Measurements from ENCODE around the gene ZNF385D.

Gene ZNF385D

DNA sequence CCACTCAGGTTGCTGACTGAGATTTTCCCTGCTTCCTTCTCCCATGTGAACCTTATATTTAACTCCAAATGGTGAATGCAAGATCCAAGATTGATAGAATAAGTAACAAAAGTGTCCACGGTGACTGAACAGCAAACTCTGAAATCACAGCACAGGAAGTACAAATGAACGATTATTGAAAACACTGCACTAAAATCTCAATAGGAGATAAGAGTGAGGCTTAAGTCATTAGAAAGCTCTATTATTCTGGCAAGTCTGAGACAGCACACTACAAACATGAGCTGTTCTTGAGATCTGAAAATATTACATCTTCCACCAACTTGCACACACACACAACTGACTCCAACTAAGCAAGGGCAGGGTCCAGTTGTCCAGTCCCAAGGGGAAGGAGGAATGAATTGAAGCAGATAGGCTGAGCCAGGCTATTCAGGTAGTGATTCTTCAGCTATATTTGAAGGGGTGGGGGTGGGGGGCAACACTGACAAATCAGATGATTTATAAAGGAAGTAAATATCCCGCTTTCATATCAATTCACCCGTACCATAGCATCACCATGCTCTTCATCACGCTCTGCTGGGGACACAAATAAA lies 2.9 kb downstream of the ZNF385D start:
- DNase-seq: no peak

GRCh38 chr3:21747376-21747775 lies 3.6 kb downstream of the ZNF385D start:
- DNase-seq: no peak

- no peak for DNase-seq
These were observed 5.0 kb downstream of the ZNF385D start for GRCh38 chr3:21745966-21746365.

DNA sequence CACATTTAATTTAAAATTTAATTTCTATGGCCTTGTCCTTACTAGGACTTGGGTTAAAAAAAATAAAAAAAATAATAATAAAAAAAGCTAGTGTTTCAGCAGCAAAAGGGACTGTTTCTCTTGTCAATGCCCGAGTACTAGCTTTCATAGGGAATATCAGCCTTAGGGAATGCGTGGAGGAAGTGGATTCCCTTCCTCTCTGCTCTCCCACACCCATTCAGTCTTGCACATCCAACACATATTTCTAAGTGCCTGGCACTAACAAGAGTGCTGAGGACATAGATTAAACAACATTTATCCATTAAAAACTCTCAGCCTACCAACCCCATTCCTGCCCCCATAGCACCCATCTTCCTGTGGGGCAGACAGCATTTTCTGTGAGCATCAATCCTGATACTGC lies 6.2 kb downstream of the ZNF385D start:
- DNase-seq: no peak

DNA sequence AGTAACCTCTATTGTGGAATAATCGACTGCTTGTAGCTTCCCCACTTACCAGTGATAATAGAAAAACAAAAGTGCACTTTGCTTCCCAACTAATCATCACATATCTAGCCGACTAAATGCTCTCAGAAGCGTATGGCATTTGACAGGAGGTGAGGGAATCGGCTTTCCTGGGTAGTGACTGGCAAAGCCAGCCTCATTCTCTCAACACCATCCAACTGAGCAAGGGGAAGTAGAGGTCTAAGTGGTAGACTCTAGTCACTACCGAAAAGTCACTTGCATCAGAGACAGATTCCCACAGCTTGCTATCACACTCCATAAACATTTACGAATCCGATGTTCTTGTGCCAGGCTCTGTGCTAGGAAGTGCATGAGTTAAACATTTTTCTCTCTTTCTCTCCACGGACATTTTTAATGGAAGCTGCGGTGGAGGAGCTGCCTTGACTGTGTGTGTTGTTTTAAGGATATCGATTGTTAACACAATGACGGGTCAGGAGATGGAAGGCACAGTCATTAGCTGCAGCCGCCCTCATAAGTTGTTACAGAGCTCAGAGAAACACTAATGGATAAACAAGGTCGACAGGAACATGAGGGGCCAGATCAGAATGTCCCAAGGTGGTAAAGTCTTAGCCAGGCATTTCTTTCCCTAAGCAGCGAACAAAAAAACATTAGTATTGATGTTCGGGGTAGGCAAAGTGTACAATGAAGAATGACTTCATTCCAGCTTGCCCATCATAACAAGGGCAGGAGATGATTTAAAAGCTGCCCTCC lies 11.9 kb downstream of the ZNF385D start:
- no peak for DNase-seq

GRCh38 chr3:21738283-21738682 lies 12.7 kb downstream of the ZNF385D start:
- no peak for DNase-seq

GRCh38 chr3:21734746-21735145 lies 16.3 kb downstream of the ZNF385D start:
- DNase-seq: no peak

GRCh38 chr3:21729888-21730459 lies 21.0 kb downstream of the ZNF385D start:
- no peak for DNase-seq

GRCh38 chr3:21729331-21729730 lies 21.7 kb downstream of the ZNF385D start:
- no peak for DNase-seq

- no peak for DNase-seq
These were observed 28.2 kb downstream of the ZNF385D start for GRCh38 chr3:21722768-21723167.

- no peak for DNase-seq
These were observed 28.7 kb downstream of the ZNF385D start for GRCh38 chr3:21722301-21722700.

DNA sequence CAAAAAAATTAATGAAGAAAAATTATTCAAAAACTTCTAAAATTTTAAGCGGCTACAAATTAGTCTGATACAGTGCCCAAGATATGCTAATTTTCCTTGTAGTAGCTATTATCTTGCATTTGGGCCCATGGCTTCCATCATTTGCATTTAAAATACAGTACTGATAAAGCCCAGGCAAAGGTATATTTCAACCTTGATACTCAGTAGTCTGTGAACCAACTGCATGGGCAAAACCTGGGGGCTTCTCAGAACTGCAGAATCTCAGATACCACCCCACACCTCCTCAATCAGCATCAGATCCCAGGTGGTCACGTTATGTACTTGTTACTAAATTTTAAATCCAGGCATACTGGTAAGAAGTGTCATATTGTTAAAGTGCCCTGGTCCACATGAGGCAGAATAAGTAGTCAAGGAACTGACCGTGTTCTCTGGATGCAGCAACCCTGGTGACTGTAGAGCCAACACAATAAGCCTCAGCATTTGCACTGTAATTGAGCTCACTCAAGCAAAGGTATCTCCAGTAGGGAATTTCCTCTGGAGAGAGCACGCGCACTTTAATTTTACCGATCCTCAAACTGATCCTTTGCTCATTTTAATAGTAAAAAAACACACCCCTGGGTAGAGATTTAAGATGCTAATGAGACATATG lies 31.9 kb downstream of the ZNF385D start:
- DNase-seq: no peak

DNA sequence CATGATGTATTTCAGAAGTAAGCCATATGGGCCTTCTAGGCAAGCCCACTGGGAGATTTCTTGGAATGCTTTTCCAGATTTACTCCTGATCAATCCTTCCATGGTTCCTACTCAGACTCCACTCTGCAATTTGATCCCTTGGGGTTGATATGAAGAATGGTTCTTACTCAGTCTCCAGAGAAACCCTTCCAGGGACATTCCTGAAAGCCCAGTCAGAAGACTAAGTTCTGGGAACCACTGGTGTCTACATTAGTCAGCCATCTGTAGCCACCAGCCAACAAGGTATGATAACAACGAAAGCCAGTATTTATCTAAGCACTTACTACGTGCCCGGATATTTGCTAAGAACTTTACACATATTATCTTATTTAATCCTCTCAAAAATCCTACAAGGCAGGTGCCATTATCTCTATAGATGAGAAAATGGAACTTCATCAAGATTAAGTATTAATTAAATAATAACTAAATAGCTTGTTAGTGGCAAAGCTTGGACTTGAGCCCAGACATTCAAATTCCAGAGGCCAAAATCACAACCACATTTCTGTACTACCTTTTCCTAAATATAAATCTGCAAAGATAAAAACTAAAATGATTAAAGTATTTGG lies 32.7 kb downstream of the ZNF385D start:
- DNase-seq: no peak

GRCh38 chr3:21715662-21716061 lies 35.3 kb downstream of the ZNF385D start:
- no peak for DNase-seq

DNA sequence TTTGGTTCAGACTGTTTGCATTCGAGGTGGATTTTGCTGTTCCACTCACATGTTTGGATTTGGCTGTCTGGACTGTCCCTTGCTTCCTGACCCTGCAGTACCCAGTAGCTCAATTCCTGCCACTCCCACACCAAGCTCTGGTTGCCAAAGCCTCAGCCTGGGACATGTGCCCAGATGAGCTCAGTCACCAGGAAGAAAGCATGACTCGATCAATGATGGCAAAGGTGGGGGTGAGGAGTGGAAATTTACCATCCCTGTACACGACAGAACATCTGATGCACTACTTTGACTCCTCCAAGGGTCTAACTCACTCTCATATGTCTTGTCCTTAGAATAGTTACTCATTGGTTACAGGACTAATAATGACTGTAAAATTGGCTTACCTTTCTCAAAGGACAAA lies 45.2 kb downstream of the ZNF385D start:
- DNase-seq: no peak

- no peak for DNase-seq
These were observed 46.2 kb downstream of the ZNF385D start for GRCh38 chr3:21704796-21705195.

DNA sequence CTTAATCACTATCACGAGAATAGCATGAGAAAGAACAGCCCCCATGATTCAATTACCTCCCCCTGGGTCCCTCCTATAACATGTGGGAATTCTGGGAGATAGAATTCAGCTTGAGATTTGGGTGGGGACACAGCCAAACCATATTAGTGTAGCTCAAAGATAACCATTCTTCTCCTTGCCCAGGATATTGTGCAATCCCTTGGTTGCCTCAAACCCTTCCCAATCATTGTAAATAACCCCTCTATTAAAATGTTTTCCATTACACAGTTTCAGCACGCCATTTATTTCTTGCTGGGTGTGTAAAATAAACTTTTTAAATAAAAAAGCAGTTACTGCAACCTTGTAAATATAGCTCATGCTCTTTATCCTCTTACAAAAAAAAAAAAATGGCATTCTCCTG lies 47.7 kb downstream of the ZNF385D start:
- no peak for DNase-seq

GRCh38 chr3:21697707-21698106 lies 53.3 kb downstream of the ZNF385D start:
- DNase-seq: no peak

DNA sequence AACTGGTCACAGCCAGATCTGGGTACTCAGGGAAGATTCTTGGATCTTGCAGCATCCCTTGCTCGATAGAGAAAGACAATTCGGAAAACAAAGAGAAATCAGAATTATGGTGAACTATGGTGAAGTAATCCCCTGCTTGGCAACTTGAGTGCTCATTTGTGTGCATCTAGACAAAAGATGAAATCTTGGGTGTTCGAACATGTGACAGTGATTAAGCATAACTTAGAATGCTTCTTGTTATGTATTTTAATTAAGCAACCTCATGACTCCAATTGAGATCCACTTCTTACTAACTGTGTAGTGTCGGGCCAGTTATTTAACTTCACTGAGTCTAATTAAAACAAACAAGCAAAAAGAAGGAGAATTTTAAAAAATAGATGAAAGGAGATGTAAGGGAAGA lies 56.5 kb downstream of the ZNF385D start:
- DNase-seq: no peak

- DNase-seq: no peak
These were observed 60.0 kb downstream of the ZNF385D start for GRCh38 chr3:21691036-21691435.

DNA sequence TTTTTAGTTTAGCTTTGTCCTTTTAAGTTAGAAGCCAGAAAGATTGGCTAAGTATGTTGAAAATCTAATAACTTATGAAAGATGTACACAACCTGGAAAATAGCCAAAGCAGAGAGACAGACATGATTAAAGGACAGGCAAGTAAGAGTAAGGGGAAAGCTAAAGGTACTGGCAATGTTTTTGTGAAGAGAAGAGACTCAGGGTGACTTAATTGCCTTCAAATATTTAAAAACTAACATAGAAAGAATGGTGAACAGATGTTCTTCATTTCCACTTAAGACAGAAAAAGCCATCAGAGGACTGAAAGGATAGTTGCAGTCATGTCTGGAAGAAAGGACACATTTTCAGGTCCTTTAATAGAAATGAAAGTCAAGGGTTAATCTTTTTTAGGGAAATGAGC lies 68.8 kb downstream of the ZNF385D start:
- no peak for DNase-seq

DNA sequence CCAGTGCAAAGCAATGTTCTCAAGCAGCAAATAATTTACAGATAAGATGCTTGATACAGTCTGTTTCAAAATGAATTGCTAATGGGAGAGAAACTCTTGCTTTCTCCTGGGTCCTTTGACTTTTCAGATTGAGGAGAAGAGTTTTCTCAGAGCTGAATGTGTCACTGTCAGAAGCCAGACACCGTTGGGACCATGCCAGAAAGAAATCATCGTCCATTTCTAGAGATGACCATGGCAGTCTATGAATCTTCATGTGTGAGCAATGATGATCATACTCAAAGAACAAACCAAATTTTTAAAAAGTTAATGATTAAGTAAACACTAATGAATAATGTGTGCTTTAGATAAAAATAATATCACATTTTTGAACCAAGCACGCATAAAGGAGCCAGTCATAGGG lies 77.6 kb downstream of the ZNF385D start:
- DNase-seq: no peak

- DNase-seq: no peak
These were observed 78.7 kb downstream of the ZNF385D start for GRCh38 chr3:21672303-21672702.

DNA sequence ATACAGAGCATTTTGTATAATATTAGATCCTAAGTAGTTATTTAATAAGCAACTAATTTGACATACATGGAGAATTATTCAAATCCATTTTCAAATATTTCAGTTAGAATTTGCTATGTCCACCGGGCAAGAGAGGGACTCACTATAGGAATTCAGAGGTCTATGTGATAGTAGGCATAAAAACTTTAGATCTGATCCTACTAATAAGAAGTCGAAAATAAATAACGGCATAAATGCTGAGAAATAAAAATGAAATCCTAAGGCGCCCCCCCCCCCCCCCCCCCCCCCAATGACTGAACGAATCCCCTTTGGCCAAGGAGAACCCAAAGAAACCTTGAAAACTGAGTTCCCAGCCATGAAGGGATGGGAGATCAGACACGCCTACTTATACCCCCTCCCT lies 80.6 kb downstream of the ZNF385D start:
- DNase-seq: no peak

All from inflammatory macrophage treated with lipopolysaccharide for 4 hours (primary cell).